Measurements from ENCODE around the gene WDR7. TPM values are rescaled to one million over a fixed set of nuclear protein-coding genes. Genes with fewer than 3 reads are reported as not detected.

The WDR7 gene
- total and polyA plus RNA-seq, 10 of the 15 experiments (the other 5 are each of a cell fraction or from before 2014, with no cell fraction given): 2.8 to 16.5 (median 11.7) TPM

DNA sequence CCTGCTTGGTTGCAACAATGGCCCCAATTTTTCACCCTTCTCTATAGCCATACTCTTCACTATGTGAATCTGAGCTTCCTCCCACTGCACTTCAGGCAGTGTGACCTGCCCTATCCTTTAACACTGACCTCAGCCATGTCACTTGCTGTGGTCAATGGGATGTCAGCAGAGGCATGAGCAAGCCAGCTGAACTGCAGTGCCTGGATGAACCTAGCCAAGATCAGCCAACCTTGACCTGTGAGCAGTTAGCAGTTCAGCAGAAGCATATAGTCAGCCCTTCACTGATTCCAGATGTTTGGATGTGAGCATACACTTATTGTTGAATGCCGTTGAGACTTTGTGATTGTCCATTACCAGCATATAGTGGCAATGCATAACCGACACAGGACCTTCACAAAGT lies 432.3 kb downstream of the WDR7 start:
- Histone ChIP-seq H3K4me3 (no peak overlapping the region), H2AFZ (ENCODE audit: control insufficient read depth, low read depth, low read length) (no peak overlapping the region), H3K79me2 (ENCODE audit: control insufficient read depth, insufficient read depth, low read length) (no peaks in the 10 kb centered on the region), H3K36me3 (ENCODE audit: control insufficient read depth in 2 of 2, insufficient read depth in 2 of 2, low read length in 1 of 2) (no peaks in the 10 kb centered on the region), H4K20me1 (ENCODE audit: control insufficient read depth, insufficient read depth) (no peaks in the 10 kb centered on the region), H3K9ac (ENCODE audit: control insufficient read depth, insufficient read depth, low read length) (no peak overlapping the region), H3K27me3 (replicated peaks in 1 of 2; ENCODE audit: control insufficient read depth in 2 of 2, insufficient read depth in 2 of 2, low read length in 1 of 2) (no peaks in the 10 kb centered on the region; a peak in 1 of 4 replicates), H3K9me3 (replicated peaks; ENCODE audit: control insufficient read depth, insufficient read depth, low read length) (peaks cover 8% of the 10 kb centered on the region; the same call in 1 of the 3 replicates), H3K4me2 (ENCODE audit: control insufficient read depth, insufficient read depth) (peak overlapping the region; percentile 34; the same call in 1 of the 2 replicates), H3K27ac (ENCODE audit: control insufficient read depth, insufficient read depth) (no peak overlapping the region), H3K4me1 (ENCODE audit: control insufficient read depth, insufficient read depth, low read length) (peaks cover 29% of the 10 kb centered on the region)
- TF ChIP-seq DPF2 (IDR thresholded peaks at IDR 0.05) (no peak), RUNX3 (IDR thresholded peaks at IDR 0.05; ENCODE audit: low read length) (peak; percentile 32; the same call in 1 of the 2 replicates), PAX5 (IDR thresholded peaks at IDR 0.05; ENCODE audit: borderline replicate concordance, low read depth, low read length) (peak; percentile 93)
- POLR2A ChIA-PET: interaction anchor here (0.5 kb wide), 1 partner anchor 155 kb away, joined by 3 read pairs; no protein-coding TSS in a partner anchor
- BruUV-seq (replicated peaks): no TSS peak
- RAD21 ChIA-PET (ENCODE audit: unreplicated experiment): interaction anchor here (0.7 kb wide), 1 partner anchor 60 kb away, joined by 3 read pairs; no protein-coding TSS in a partner anchor
- 67% methylated on average over 2 of the region's 2 CpGs for WGBS (ENCODE audit: insufficient coverage, insufficient replicate concordance, low lambda C conversion rate, missing lambda C conversion rate)
- no peak for DNase-seq (ENCODE audit: low read depth, low spot score)
- ATAC-seq: peak; percentile 55
- SMC1A ChIA-PET (ENCODE audit: uncharacterized antibody, unreplicated experiment): interaction anchor here (0.9 to 1.6 kb wide), 4 partner anchors 9 to 80 kb away, joined by 3 to 4 read pairs (median 3); no protein-coding TSS in a partner anchor
- CTCF ChIA-PET: interaction anchor here (1.3 kb wide), 1 partner anchor 52 kb away, joined by 4 read pairs; no protein-coding TSS in a partner anchor
- peak; percentile 75 for FAIRE-seq
- in situ Hi-C loops (cut with MboI): no loop called here
- intact Hi-C loops (cut with micrococcal nuclease; ENCODE audit: unreplicated experiment): no loop called here

DNA sequence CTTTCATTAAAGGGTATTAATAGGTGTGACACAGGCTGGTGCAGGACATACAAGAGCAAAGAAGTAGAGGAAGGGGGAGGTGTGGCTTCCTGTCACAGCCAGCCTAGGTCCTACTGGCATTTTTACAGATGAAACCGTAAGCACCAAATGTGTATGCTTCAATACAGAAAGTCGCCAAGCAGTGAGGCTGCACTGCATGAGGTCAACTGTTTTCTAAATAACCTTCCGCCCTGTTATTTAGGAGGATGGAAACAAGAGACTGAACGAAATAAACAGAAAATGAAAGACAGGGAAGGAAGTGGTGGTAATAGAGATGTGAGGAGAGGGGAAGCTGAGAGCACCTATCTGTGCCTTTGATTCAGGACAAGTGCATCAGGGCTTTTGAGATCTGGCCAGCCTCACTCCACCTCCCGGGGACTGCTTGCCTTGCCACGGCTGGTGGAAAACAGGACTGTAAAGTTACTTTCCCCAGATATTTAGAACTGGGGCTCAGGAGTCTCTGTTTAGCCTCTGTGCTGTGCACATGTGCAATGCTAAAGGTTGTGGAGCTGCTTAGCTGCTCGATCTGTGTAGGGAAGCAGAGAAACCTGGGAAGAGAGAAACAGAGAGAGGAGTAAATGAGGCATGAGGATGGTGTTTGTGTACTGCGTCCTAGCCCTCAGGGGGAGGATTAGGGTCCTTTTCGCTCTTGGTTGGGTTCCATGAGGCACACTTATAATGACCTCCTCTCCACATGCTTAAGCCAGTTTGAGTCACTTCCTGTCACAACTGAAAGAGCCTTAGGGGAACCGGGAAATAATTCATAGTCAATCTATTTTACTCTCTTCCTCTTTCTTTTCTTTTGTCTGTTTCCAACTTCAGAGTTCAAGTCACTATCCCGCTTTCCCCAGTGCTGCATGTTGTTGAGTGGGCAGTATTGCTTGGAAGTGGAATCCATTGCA lies 433.4 kb downstream of the WDR7 start:
- peak; percentile 62 for DNase-seq (ENCODE audit: low read depth, low spot score)
- peaks cover 8% of the 10 kb centered on the region; the same call in 1 of the 3 replicates for H3K9me3 ChIP-seq (replicated peaks; ENCODE audit: control insufficient read depth, insufficient read depth, low read length)
- peak overlapping the region; percentile 53; the same call in 1 of the 2 replicates for H3K4me3 ChIP-seq
- H4K20me1 ChIP-seq (ENCODE audit: control insufficient read depth, insufficient read depth): no peaks in the 10 kb centered on the region
- ATAC-seq: peak; percentile 86
- ChIA-PET RAD21 (ENCODE audit: unreplicated experiment) (no interaction called here), CTCF (no interaction called here), SMC1A (ENCODE audit: uncharacterized antibody, unreplicated experiment) (interaction anchor here (0.6 kb wide), 1 partner anchor 753 kb away, joined by 5 read pairs; no protein-coding TSS in a partner anchor), POLR2A (no interaction called here)
- FAIRE-seq: peak; percentile 86
- H2AFZ ChIP-seq (ENCODE audit: control insufficient read depth, low read depth, low read length): peak overlapping the region; percentile 70
- peak overlapping the region; percentile 24 for H3K9ac ChIP-seq (ENCODE audit: control insufficient read depth, insufficient read depth, low read length)
- peak overlapping the region; percentile 45 for H3K27ac ChIP-seq (ENCODE audit: control insufficient read depth, insufficient read depth)
- in situ Hi-C loops (cut with MboI) (no loop called here), intact Hi-C loops (cut with micrococcal nuclease; ENCODE audit: unreplicated experiment) (loop anchor here (2.0 kb wide), 1 partner anchor 32 kb away; no protein-coding TSS in a partner anchor)
- no TSS peak for BruUV-seq (replicated peaks)
- H3K36me3 ChIP-seq (ENCODE audit: control insufficient read depth in 2 of 2, insufficient read depth in 2 of 2, low read length in 1 of 2): no peaks in the 10 kb centered on the region
- peak overlapping the region; percentile 93 for H3K4me2 ChIP-seq (ENCODE audit: control insufficient read depth, insufficient read depth)
- no peaks in the 10 kb centered on the region for H3K79me2 ChIP-seq (ENCODE audit: control insufficient read depth, insufficient read depth, low read length)
- peaks cover 25% of the 10 kb centered on the region for H3K4me1 ChIP-seq (ENCODE audit: control insufficient read depth, insufficient read depth, low read length)
- H3K27me3 ChIP-seq (replicated peaks in 1 of 2; ENCODE audit: control insufficient read depth in 2 of 2, insufficient read depth in 2 of 2, low read length in 1 of 2): no peaks in the 10 kb centered on the region; a peak in 1 of 4 replicates
- 0% methylated on average over 11 of the region's 11 CpGs for WGBS (ENCODE audit: insufficient coverage, insufficient replicate concordance, low lambda C conversion rate, missing lambda C conversion rate)
- TF ChIP-seq ELK1 (IDR thresholded peaks at IDR 0.05; ENCODE audit: low read depth, low read length) (no peak), EGR1 (IDR thresholded peaks at IDR 0.05; ENCODE audit: borderline replicate concordance in 1 of 2, low read depth in 2 of 2, low read length in 2 of 2) (peak in 1 of 2 experiments; percentile 14; a peak in 1 of 3 replicates), ZNF217 (IDR thresholded peaks at IDR 0.05) (no peak), RFX5 (IDR thresholded peaks at IDR 0.05; ENCODE audit: low read depth, low read length) (no peak), FOS (IDR thresholded peaks at IDR 0.05; ENCODE audit: borderline replicate concordance, extremely low read depth, insufficient read length) (no peak), SPI1 (IDR thresholded peaks at IDR 0.05; ENCODE audit: borderline replicate concordance, insufficient read depth, low read depth, low read length) (peak; percentile 96), CBX5 (IDR thresholded peaks at IDR 0.05; ENCODE audit: low read depth) (no peak), GABPA (IDR thresholded peaks at IDR 0.05; ENCODE audit: low read depth) (0 out of 2 replicates have a peak, but pooled peaks have one; percentile 44), FOXM1 (IDR thresholded peaks at IDR 0.05; ENCODE audit: low read depth, low read length) (0 out of 2 replicates have a peak, but pooled peaks have one; percentile 31), PAX5 (IDR thresholded peaks at IDR 0.05; ENCODE audit: borderline replicate concordance, low read depth, low read length) (peak; percentile 86; the same call in 1 of the 2 replicates), NFIC (IDR thresholded peaks at IDR 0.05; ENCODE audit: low read depth, low read length) (peak; percentile 79), MTA2 (IDR thresholded peaks at IDR 0.05; ENCODE audit: low read depth) (peak; percentile 70; the same call in 1 of the 2 replicates), SMAD5 (IDR thresholded peaks at IDR 0.05; ENCODE audit: low read depth) (no peak)
